Keratinocyte (primary cell): ENCODE data around the gene CXXC4. TPM values are rescaled to one million over a fixed set of nuclear protein-coding genes. Genes with fewer than 3 reads are reported as not detected.

Source experiments
- DNase-seq: peaks from one replicate; pipeline ENCODE4 v3.0.0-alpha.2; 2011; ENCODE audit warnings: low read depth, missing footprints, low spot score
- FAIRE-seq: peaks from 2 replicates; lab custom pipeline; 2011; peaks lifted over from hg19 to GRCh38; lab: Jason Lieb, UNC
- H2AFZ ChIP-seq: 2 replicates; pipeline ENCODE4 v1.6.0; 2012; ENCODE audit warnings: low read length, control low read depth, inconsistent platforms; ENCODE audit not compliant: control insufficient read depth
- H3K27ac ChIP-seq: 2 replicates; pipeline ENCODE4 v1.5.1; 2011; ENCODE audit warnings: low read length; ENCODE audit not compliant: control insufficient read depth, insufficient read depth
- H3K27me3 ChIP-seq: 3 replicates; pipeline ENCODE4 v1.6.0; 2011; ENCODE audit warnings: low read length; ENCODE audit not compliant: control insufficient read depth, insufficient read depth; ENCODE audit errors: extremely low read depth
- H3K36me3 ChIP-seq, 2 experiments: 2 replicates in 1 of 2; 3 replicates in 1 of 2; pipeline ENCODE4 v1.5.1; 2011; ENCODE audit warnings: low read length in 2 of 2, mild to moderate bottlenecking in 1 of 2; ENCODE audit not compliant: control insufficient read depth in 2 of 2, insufficient read depth in 2 of 2; ENCODE audit errors: extremely low read depth in 1 of 2
- H3K4me1 ChIP-seq: 3 replicates; pipeline ENCODE4 v1.5.1; 2011; ENCODE audit warnings: low read length; ENCODE audit not compliant: control insufficient read depth, insufficient read depth; ENCODE audit errors: extremely low read depth
- H3K4me2 ChIP-seq: 3 replicates; pipeline ENCODE4 v1.6.0; 2011; ENCODE audit warnings: low read depth, low read length; ENCODE audit not compliant: control insufficient read depth, insufficient read depth; ENCODE audit errors: extremely low read depth
- H3K4me3 ChIP-seq, 3 experiments: fragments of 200-600 bp in 1 of 3; sonication (generic) in 1 of 3; 2 replicates in 2 of 3; 3 replicates in 1 of 3; pipeline ENCODE4 v1.5.1; 2011 to 2016; ENCODE audit warnings: low read length in 3 of 3, mild to moderate bottlenecking in 3 of 3, control low read depth in 2 of 3, inconsistent platforms in 1 of 3, low read depth in 1 of 3, mixed read lengths in 1 of 3, mixed run types in 1 of 3, moderate library complexity in 1 of 3; ENCODE audit not compliant: control insufficient read depth in 2 of 3, insufficient read depth in 2 of 3; ENCODE audit errors: extremely low read depth in 1 of 3
- H3K79me2 ChIP-seq: 2 replicates; pipeline ENCODE4 v1.6.0; 2012; ENCODE audit warnings: low read length; ENCODE audit not compliant: control insufficient read depth, insufficient read depth
- H3K9ac ChIP-seq: 3 replicates; pipeline ENCODE4 v1.6.0; 2011; ENCODE audit warnings: low read length; ENCODE audit not compliant: control insufficient read depth, insufficient read depth; ENCODE audit errors: extremely low read depth
- H3K9me1 ChIP-seq: 3 replicates; pipeline ENCODE4 v1.6.0; 2011; ENCODE audit warnings: low read length; ENCODE audit not compliant: control insufficient read depth, insufficient read depth; ENCODE audit errors: extremely low read depth
- H3K9me3 ChIP-seq: 2 replicates; pipeline ENCODE4 v1.5.1; 2012; ENCODE audit warnings: low read depth, low read length; ENCODE audit not compliant: control insufficient read depth
- H4K20me1 ChIP-seq: 3 replicates; pipeline ENCODE4 v1.6.0; 2011; ENCODE audit warnings: low read length; ENCODE audit not compliant: control insufficient read depth, insufficient read depth; ENCODE audit errors: extremely low read depth
- CTCF ChIP-seq, 3 experiments: IDR thresholded peaks in 1 of 3; conservative IDR thresholded peaks in 1 of 3; optimal IDR thresholded peaks in 1 of 3; 2 replicates in 2 of 3; 3 replicates in 1 of 3; pipeline versions ENCODE3 to v1.5.1; 2011; ENCODE audit warnings: low read length in 3 of 3, mild to moderate bottlenecking in 3 of 3, moderate library complexity in 2 of 3, control low read depth in 1 of 3, inconsistent platforms in 1 of 3; ENCODE audit not compliant: insufficient read depth in 2 of 3; ENCODE audit errors: extremely low read depth in 1 of 3
- EZH2 ChIP-seq: IDR thresholded peaks from one replicate; pipeline ENCODE4 v1.6.1; 2012; ENCODE audit warnings: inconsistent platforms, mild to moderate bottlenecking, low read length, moderate library complexity
- dilution Hi-C: fragments of 300-500 bp; cut with MboI; formaldehyde crosslinking; loops from one replicate; pipeline ENCODE4 v1.7.0; 2020; ENCODE audit warnings: low sequenced_read_pairs; ENCODE audit not compliant: extremely low pct_ligation_motif_present
- polyA plus RNA-seq, 5 experiments: library from polyadenylated mRNA; depleted of rRNA in 3 of 5; stranded (reverse) in 3 of 5; stranded (forward) in 1 of 5; unstranded in 1 of 5; fragments of >200 nt; gene quantifications; 1 replicate in 1 of 5; 2 replicates in 3 of 5; 3 replicates in 1 of 5; pipeline versions ENCODE4 v1.2.1 to v1.2.3, GENCODE V29; 2011 to 2012; ENCODE audit warnings: missing spikeins in 2 of 5, low read depth in 1 of 5, low replicate concordance in 1 of 5

Gene CXXC4
- polyA plus RNA-seq, 1 donor (not counting 4 experiments of a cell fraction or from before 2014, with no cell fraction given): 0.01 TPM

- Histone ChIP-seq H4K20me1 (no peaks in the 10 kb centered on the region), H3K4me3 (no peak overlapping the region), H3K36me3 (no peaks in the 10 kb centered on the region), H3K9me3 (no peaks in the 10 kb centered on the region), H3K27me3 (no peaks in the 10 kb centered on the region), H3K4me2 (no peak overlapping the region), H3K9ac (no peak overlapping the region), H3K4me1 (no peaks in the 10 kb centered on the region), H3K9me1 (no peaks in the 10 kb centered on the region), H3K27ac (no peak overlapping the region), H3K79me2 (no peaks in the 10 kb centered on the region), H2AFZ (no peak overlapping the region)
- dilution Hi-C loops: no loop called here
- no peak for DNase-seq
- no peak for FAIRE-seq
- TF ChIP-seq EZH2: no peak
- TF ChIP-seq CTCF (optimal IDR thresholded peaks at IDR 0.05 in 1 of 3, IDR thresholded peaks at IDR 0.05 in 1 of 3, conservative IDR thresholded peaks at IDR 0.05 in 1 of 3; ENCODE audit: extremely low read depth in 1 of 3, insufficient read depth in 2 of 3, low read length in 3 of 3): no peak
These were observed 12.4 kb upstream of the CXXC4 start for GRCh38 chr4:104507112-104507511.

DNA sequence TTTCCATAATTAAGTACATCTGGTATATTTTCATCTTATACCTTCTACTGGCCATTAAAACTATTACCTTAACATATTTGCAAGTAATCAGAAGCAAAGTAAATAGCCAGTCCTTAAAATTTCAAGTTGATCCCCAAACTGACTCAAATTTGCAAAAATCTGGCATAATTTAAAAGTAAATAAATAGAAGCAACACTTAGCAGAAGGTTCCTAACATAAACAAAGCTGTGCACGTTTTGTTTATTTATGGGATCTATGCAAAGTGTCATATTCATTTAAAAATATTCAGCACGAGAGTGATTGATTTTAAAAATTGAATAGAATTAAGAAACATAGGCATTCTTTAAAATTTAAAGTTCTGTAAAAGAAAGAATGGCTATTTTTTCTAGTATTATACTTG is 9.8 kb upstream of the CXXC4 start:
- Histone ChIP-seq H3K9me3 (no peaks in the 10 kb centered on the region), H3K9ac (no peak overlapping the region), H2AFZ (no peak overlapping the region), H4K20me1 (no peaks in the 10 kb centered on the region), H3K4me3 (no peak overlapping the region), H3K27me3 (no peaks in the 10 kb centered on the region), H3K79me2 (no peaks in the 10 kb centered on the region), H3K9me1 (no peaks in the 10 kb centered on the region), H3K27ac (no peak overlapping the region), H3K4me2 (no peak overlapping the region), H3K4me1 (no peaks in the 10 kb centered on the region), H3K36me3 (no peaks in the 10 kb centered on the region)
- FAIRE-seq (no peak), DNase-seq (no peak)
- TF ChIP-seq EZH2 (no peak), CTCF (optimal IDR thresholded peaks at IDR 0.05 in 1 of 3, IDR thresholded peaks at IDR 0.05 in 1 of 3, conservative IDR thresholded peaks at IDR 0.05 in 1 of 3; ENCODE audit: extremely low read depth in 1 of 3, insufficient read depth in 2 of 3, low read length in 3 of 3) (no peak)
- dilution Hi-C loops: no loop called here
